HepG2 (cell line): Measurements from ENCODE around the gene RASD1. TPM values are rescaled to one million over a fixed set of nuclear protein-coding genes. Genes with fewer than 3 reads are reported as not detected.

Experiments
- DPF2 ChIP-seq: sonication (generic); formaldehyde crosslinking; IDR thresholded peaks from 2 replicates; pipeline ENCODE4 v1.4.0; 2020; ENCODE audit warnings: mild to moderate bottlenecking, low read depth, missing genetic modification reagents, borderline replicate concordance
- GATA4 ChIP-seq: sonication (generic); IDR thresholded peaks from 2 replicates; pipeline ENCODE4 v1.6.1; 2016; ENCODE audit warnings: antibody characterized with exemption, low read depth, borderline replicate concordance
- HNF1A ChIP-seq, 2 experiments: sonication (generic) in 1 of 2; formaldehyde crosslinking in 1 of 2; IDR thresholded peaks; 2 replicates each; pipeline versions ENCODE4 v1.4.0 to v1.6.1; 2016 to 2020; ENCODE audit warnings: borderline replicate concordance in 1 of 2, low read depth in 1 of 2, mild to moderate bottlenecking in 1 of 2, missing genetic modification reagents in 1 of 2
- ISL2 ChIP-seq: sonication (generic); formaldehyde crosslinking; IDR thresholded peaks from 2 replicates; pipeline ENCODE4 v1.5.0; 2020; ENCODE audit warnings: missing genetic modification reagents
- MXI1 ChIP-seq: IDR thresholded peaks from 3 replicates; pipeline ENCODE4 v1.6.1; 2012; ENCODE audit warnings: low read depth, low read length, inconsistent platforms, borderline replicate concordance
- NCOR1 ChIP-seq: fragments of 200-600 bp; sonication (generic); IDR thresholded peaks from 2 replicates; pipeline ENCODE4 v1.7.0; 2017; ENCODE audit warnings: antibody characterized with exemption, low read length, borderline replicate concordance
- POLR2G ChIP-seq: fragments of 200-400 bp; formaldehyde crosslinking; IDR thresholded peaks from 2 replicates; pipeline ENCODE4 v1.6.1; 2018; ENCODE audit warnings: mild to moderate bottlenecking, low read depth, low read length, moderate library complexity
- SIX4 ChIP-seq: sonication (generic); formaldehyde crosslinking; IDR thresholded peaks from 2 replicates; pipeline ENCODE4 v1.4.0; 2020; ENCODE audit warnings: missing genetic modification reagents
- SOX13 ChIP-seq, 3 experiments: fragments of 450-650 bp in 1 of 3; sonication (generic) in 1 of 3; formaldehyde crosslinking in 1 of 3; IDR thresholded peaks in 2 of 3; conservative IDR thresholded peaks in 1 of 3; 2 replicates each; pipeline versions ENCODE4 v1.5.0 to v1.6.1; 2016 to 2020; ENCODE audit warnings: antibody characterized with exemption in 1 of 3, mild to moderate bottlenecking in 1 of 3, missing compliant biosample characterization in 1 of 3, missing genetic modification reagents in 1 of 3, moderate library complexity in 1 of 3
- TARDBP ChIP-seq: sonication (generic); formaldehyde crosslinking; IDR thresholded peaks from 2 replicates; pipeline ENCODE4 v1.8.0; 2022; ENCODE audit warnings: mild to moderate bottlenecking, missing genetic modification reagents
- XRCC5 ChIP-seq: fragments of 200-400 bp; formaldehyde crosslinking; optimal IDR thresholded peaks from 2 replicates; pipeline ENCODE3; 2017; ENCODE audit warnings: mild to moderate bottlenecking, low read length
- ZBTB33 ChIP-seq: sonication (generic); formaldehyde crosslinking; IDR thresholded peaks from 2 replicates; pipeline ENCODE4 v1.4.0; 2020; ENCODE audit warnings: missing genetic modification reagents
- ZNF142 ChIP-seq: sonication (generic); formaldehyde crosslinking; IDR thresholded peaks from 2 replicates; pipeline ENCODE4 v1.4.0; 2020; ENCODE audit warnings: missing genetic modification reagents
- ZNF557 ChIP-seq: sonication (generic); formaldehyde crosslinking; IDR thresholded peaks from 2 replicates; pipeline ENCODE4 v1.4.0; 2020; ENCODE audit warnings: missing genetic modification reagents
- ZNF619 ChIP-seq: sonication (generic); formaldehyde crosslinking; IDR thresholded peaks from 2 replicates; pipeline ENCODE4 v1.4.0; 2020; ENCODE audit warnings: mild to moderate bottlenecking, missing genetic modification reagents
- ZNF768 ChIP-seq: sonication (generic); formaldehyde crosslinking; IDR thresholded peaks from 2 replicates; pipeline ENCODE4 v1.4.0; 2020; ENCODE audit warnings: missing genetic modification reagents
- polyA plus RNA-seq, 8 experiments: library from polyadenylated mRNA; depleted of rRNA in 3 of 8; stranded (reverse) in 7 of 8; unstranded in 1 of 8; fragments of >200 nt; fragmentation: Illumina TruSeq in 4 of 8; extraction: Trizol in 4 of 8; gene quantifications; 2 replicates each; pipeline versions ENCODE4 v1.2.1 to v1.2.3, GENCODE V29; 2011 to 2016; ENCODE audit warnings: low read depth in 4 of 8, missing spikeins in 1 of 8, mixed read lengths in 1 of 8; ENCODE audit not compliant: insufficient read depth in 1 of 8
- total RNA-seq, 5 experiments: library from RNA; depleted of rRNA; stranded (reverse); fragments of >200 nt; fragmentation: Illumina TruSeq; extraction: Trizol; gene quantifications; 2 replicates each; pipeline ENCODE4 v1.2.3, GENCODE V29; 2016; ENCODE audit warnings: low read depth in 1 of 5

RASD1 gene
- total and polyA plus RNA-seq, 2 of the 13 experiments (the other 11 are each of a cell fraction or from before 2014, with no cell fraction given): 1.6 to 4.2 TPM

- TF ChIP-seq SOX13 (IDR thresholded peaks at IDR 0.05) (peak; percentile 87), SOX13 (CRISPR knock-in tag; conservative IDR thresholded peaks at IDR 0.05 in 1 of 2, IDR thresholded peaks at IDR 0.05 in 1 of 2) (peak in 1 of 2 experiments; percentile 94; a peak in 2 of 4 replicates), ZNF768 (no peak), ISL2 (peak; percentile 97), SIX4 (CRISPR knock-in tag) (peak; percentile 69), ZNF142 (peak; percentile 69; the same call in 1 of the 2 replicates), GATA4 (peak; percentile 93), DPF2 (CRISPR knock-in tag) (peak; percentile 85), POLR2G (peak; percentile 45), TARDBP (CRISPR knock-in tag) (peak; percentile 93), HNF1A (IDR thresholded peaks at IDR 0.05; ENCODE audit: low read depth) (peak; percentile 95), HNF1A (CRISPR knock-in tag; IDR thresholded peaks at IDR 0.05; ENCODE audit: borderline replicate concordance) (peak; percentile 99), ZBTB33 (CRISPR knock-in tag) (peak; percentile 61; the same call in 1 of the 2 replicates), XRCC5 (peak; percentile 25), ZNF619 (no peak), NCOR1 (peak; percentile 90; the same call in 1 of the 2 replicates), ZNF557 (CRISPR knock-in tag) (peak; percentile 56; the same call in 1 of the 2 replicates), MXI1 (peak; percentile 41; the same call in 1 of the 3 replicates)
Observed at GRCh38 chr17:17445925-17446665, 50.1 kb downstream of the RASD1 start (continued).
